ENCODE measurements around the gene ZNF699. TPM values are rescaled to one million over a fixed set of nuclear protein-coding genes. Genes with fewer than 3 reads are reported as not detected.
A peak's percentile ranks its signal among the peaks of the same experiment; 100 is the strongest.

Gene ZNF699
- total and polyA plus RNA-seq, 2 experiments from 2014 or later, result 3.0 to 11.8 TPM

- no peak for TF ChIP-seq CTCF (conservative IDR thresholded peaks at IDR 0.05; ENCODE audit: low read depth in 2 of 2)
- TF ChIP-seq ZNF114 (CRISPR knock-in tag; IDR thresholded peaks at IDR 0.05), result no peak
- TF ChIP-seq EZH2phosphoT487 (IDR thresholded peaks at IDR 0.05; ENCODE audit: unreplicated experiment), result no peak
- no peak for TF ChIP-seq EZH2 (IDR thresholded peaks at IDR 0.05; ENCODE audit: low read depth, unreplicated experiment)
- no peak for TF ChIP-seq ZNF331 (CRISPR knock-in tag; IDR thresholded peaks at IDR 0.05; ENCODE audit: low read depth)
- TF ChIP-seq POLR2AphosphoS5 (IDR thresholded peaks at IDR 0.05; ENCODE audit: low read depth), result no peak
Observed at GRCh38 chr19:9324584-9324962, 14.9 kb upstream of the ZNF699 start (continued).

- H3K36me3 Mint-ChIP-seq (ENCODE audit: low read depth), result peaks cover 70% of the 10 kb centered on the region
- no peaks in the 10 kb centered on the region for H3K27me3 ChIP-seq (ENCODE audit: insufficient read depth)
- H3K4me1 ChIP-seq (ENCODE audit: insufficient read depth), result peaks cover 6% of the 10 kb centered on the region; the same call in 1 of the 2 replicates
- DNase-seq (ENCODE audit: low spot score), result peak; percentile 96
- peak within 1 kb of the TSS; percentile 11; the same call in 1 of the 2 replicates for H2AFZ ChIP-seq
- peak within 1 kb of the TSS; percentile 89 for H3K4me3 ChIP-seq
- peak; percentile 96 for ATAC-seq
- H3K4me3 Mint-ChIP-seq, result peak within 1 kb of the TSS; percentile 86
- no peaks in the 10 kb centered on the region for H4K20me1 ChIP-seq (replicated peaks; ENCODE audit: insufficient read depth)
- peaks cover 17% of the 10 kb centered on the region for H3K27me3 Mint-ChIP-seq (ENCODE audit: insufficient read depth, low read depth, poor library complexity)
- peaks cover 46% of the 10 kb centered on the region for H3K79me2 ChIP-seq (replicated peaks; ENCODE audit: insufficient read depth)
- H3K36me3 ChIP-seq (ENCODE audit: insufficient read depth), result peaks cover 11% of the 10 kb centered on the region
- H3K27ac Mint-ChIP-seq, result peak within 1 kb of the TSS; percentile 84
- H3K4me1 Mint-ChIP-seq, result no peaks in the 10 kb centered on the region
- H3K4me2 ChIP-seq, result peak within 1 kb of the TSS; percentile 90
- H3K9me3 Mint-ChIP-seq, result peaks cover 75% of the 10 kb centered on the region
- no peaks in the 10 kb centered on the region; the same call in 1 of the 2 replicates for H3F3A ChIP-seq (replicated peaks; ENCODE audit: low read depth)
- H3K9me2 ChIP-seq (ENCODE audit: insufficient read depth), result no peaks in the 10 kb centered on the region
- H3K27ac ChIP-seq (ENCODE audit: low read depth), result peak within 1 kb of the TSS; percentile 82
- TF ChIP-seq EZH2phosphoT487 (IDR thresholded peaks at IDR 0.05; ENCODE audit: unreplicated experiment) (no peak), STAT1 (IDR thresholded peaks at IDR 0.05; ENCODE audit: unreplicated experiment) (no peak), ETS1 (IDR thresholded peaks at IDR 0.05) (no peak), ZNF331 (CRISPR knock-in tag; IDR thresholded peaks at IDR 0.05; ENCODE audit: low read depth) (no peak), NANOG (IDR thresholded peaks at IDR 0.05; ENCODE audit: borderline replicate concordance) (no peak), CTCF (conservative IDR thresholded peaks at IDR 0.05; ENCODE audit: low read depth in 2 of 2) (peak; percentile 23 to 45; a peak in 3 of 4 replicates), JUNB (IDR thresholded peaks at IDR 0.05; ENCODE audit: unreplicated experiment) (no peak), POLR2AphosphoS5 (IDR thresholded peaks at IDR 0.05; ENCODE audit: low read depth) (peak; percentile 68), REST (IDR thresholded peaks at IDR 0.05; ENCODE audit: unreplicated experiment) (no peak), CREB1 (CRISPR knock-in tag; IDR thresholded peaks at IDR 0.05; ENCODE audit: low read depth) (no peak)
Observed at GRCh38 chr19:9323919-9324583, 14.4 kb upstream of the ZNF699 start, which contains the start of gene ZNF559. ZNF559 (plus strand) TSS chr19:9324179; CDS start chr19:9338550, 14,371 bp downstream.
